RWPE2 (cell line): ENCODE data around the gene AKR7A3.

Experiments used
- ATAC-seq: fragments of 200-7000 bp; cut with Tn5 transposase; 3 replicates; pipeline ENCODE4 v1.9.1; 2021; ENCODE audit warnings: low read depth
- DNase-seq: peaks from one replicate; pipeline ENCODE4 v3.0.0-alpha.2; 2020; ENCODE audit warnings: low spot score
- H3K27ac ChIP-seq: fragments of 450-650 bp; 2 replicates; pipeline ENCODE4 v1.5.1; 2017; ENCODE audit warnings: mild to moderate bottlenecking; ENCODE audit not compliant: poor library complexity, severe bottlenecking
- H3K27me3 ChIP-seq: fragments of 250-450 bp; sonication (Bioruptor Pico); 2 replicates; pipeline ENCODE4 v1.5.1; 2021; ENCODE audit warnings: mild to moderate bottlenecking, moderate library complexity; ENCODE audit not compliant: insufficient read depth, poor library complexity, severe bottlenecking
- H3K36me3 ChIP-seq: fragments of 250-450 bp; sonication (Bioruptor Pico); 2 replicates; pipeline ENCODE4 v1.5.1; 2020; ENCODE audit warnings: low read depth, mild to moderate bottlenecking, moderate library complexity
- H3K4me1 ChIP-seq: fragments of 250-450 bp; sonication (Bioruptor Pico); 2 replicates; pipeline ENCODE4 v1.5.1; 2021; ENCODE audit warnings: mild to moderate bottlenecking, moderate library complexity; ENCODE audit not compliant: insufficient read depth, poor library complexity, severe bottlenecking
- H3K4me3 ChIP-seq: fragments of 250-450 bp; sonication (Bioruptor Pico); 2 replicates; pipeline ENCODE4 v1.5.1; 2021; ENCODE audit warnings: mild to moderate bottlenecking, moderate library complexity; ENCODE audit not compliant: severe bottlenecking
- H3K9me3 ChIP-seq: fragments of 250-450 bp; sonication (Bioruptor Pico); 2 replicates; pipeline ENCODE4 v1.5.1; 2021; ENCODE audit warnings: mild to moderate bottlenecking, moderate library complexity; ENCODE audit not compliant: severe bottlenecking
- CTCF ChIP-seq: fragments of 450-650 bp; IDR thresholded peaks from one replicate; pipeline ENCODE4 v1.5.1; 2017; ENCODE audit warnings: mild to moderate bottlenecking, moderate library complexity; ENCODE audit not compliant: poor library complexity, severe bottlenecking

The AKR7A3 gene

GRCh38 chr1:19328486-19328885 lies 39.9 kb upstream of the AKR7A3 start:
- peaks cover 10% of the 10 kb centered on the region for H3K36me3 ChIP-seq
- TF ChIP-seq CTCF: no peak
- no peak for DNase-seq
- no peak overlapping the region for H3K27ac ChIP-seq
- no peaks in the 10 kb centered on the region for H3K27me3 ChIP-seq
- H3K4me3 ChIP-seq: no peak overlapping the region
- no peaks in the 10 kb centered on the region for H3K9me3 ChIP-seq
- ATAC-seq: no peak
- no peaks in the 10 kb centered on the region for H3K4me1 ChIP-seq

GRCh38 chr1:19327736-19328135 lies 39.2 kb upstream of the AKR7A3 start:
- Histone ChIP-seq H3K27me3 (no peaks in the 10 kb centered on the region), H3K4me3 (no peak overlapping the region), H3K9me3 (no peaks in the 10 kb centered on the region), H3K4me1 (no peaks in the 10 kb centered on the region), H3K36me3 (peaks cover 11% of the 10 kb centered on the region), H3K27ac (no peak overlapping the region)
- no peak for ATAC-seq
- no peak for DNase-seq
- no peak for TF ChIP-seq CTCF

- Histone ChIP-seq H3K36me3 (peaks cover 11% of the 10 kb centered on the region), H3K27me3 (no peaks in the 10 kb centered on the region), H3K4me1 (no peaks in the 10 kb centered on the region), H3K4me3 (no peak overlapping the region), H3K27ac (no peak overlapping the region), H3K9me3 (no peaks in the 10 kb centered on the region)
- ATAC-seq: no peak
- TF ChIP-seq CTCF: no peak
- no peak for DNase-seq
Measured at GRCh38 chr1:19327301-19327700, 38.7 kb upstream of the AKR7A3 start.

- no peak overlapping the region for H3K27ac ChIP-seq
- no peak for TF ChIP-seq CTCF
- ATAC-seq: no peak; the same call in 2 of the 3 replicates
Measured at GRCh38 chr1:19326748-19327065, 38.1 kb upstream of the AKR7A3 start.

GRCh38 chr1:19325958-19326747 lies 37.6 kb upstream of the AKR7A3 start:
- Histone ChIP-seq H3K27ac (no peak overlapping the region), H3K27me3 (no peaks in the 10 kb centered on the region), H3K36me3 (peaks cover 11% of the 10 kb centered on the region), H3K4me1 (no peaks in the 10 kb centered on the region), H3K9me3 (no peaks in the 10 kb centered on the region), H3K4me3 (no peak overlapping the region)
- DNase-seq (no peak), ATAC-seq (no peak)
- no peak for TF ChIP-seq CTCF

More at GRCh38 chr1:19326748-19327065, 38.1 kb upstream of the AKR7A3 start:
- DNase-seq: no peak
- no peak overlapping the region for H3K4me3 ChIP-seq
- no peaks in the 10 kb centered on the region for H3K9me3 ChIP-seq
- peaks cover 11% of the 10 kb centered on the region for H3K36me3 ChIP-seq
- no peaks in the 10 kb centered on the region for H3K27me3 ChIP-seq
- no peaks in the 10 kb centered on the region for H3K4me1 ChIP-seq
